ENCODE data around the gene EXOC4.

DNA sequence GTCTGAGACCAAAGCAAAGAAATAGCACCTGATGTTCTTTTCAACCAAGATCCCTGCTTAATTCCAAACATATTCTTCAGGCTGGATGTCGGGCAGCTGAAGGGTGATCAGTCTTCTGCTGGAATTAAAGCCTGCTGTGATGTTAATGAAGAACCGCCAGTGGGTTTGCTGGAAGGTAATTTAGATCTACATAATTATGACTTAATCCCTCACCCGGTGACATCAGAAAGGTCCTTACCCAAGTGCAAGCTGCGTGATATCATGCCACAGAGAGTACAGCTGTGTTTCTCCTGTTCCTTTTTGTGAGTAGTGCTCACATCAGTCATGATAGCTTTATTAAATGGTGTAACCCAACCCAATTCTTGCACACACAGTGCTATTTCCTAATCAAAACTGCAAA, 845.2 kb downstream of the EXOC4 start:
- TF ChIP-seq POLR2A (IDR thresholded peaks at IDR 0.05; ENCODE audit: low read length) (no peak), GATA1 (IDR thresholded peaks at IDR 0.05; ENCODE audit: low read depth, low read length) (no peak)

Data from erythroblast (primary cell).